Mucosa of stomach (tissue), 1 donor: ENCODE data around the gene LTBP1.
"Not testable (repeated sequence)": the region's sequence is repeated elsewhere in the genome, so short reads cannot be mapped to it uniquely, and the experiment has no call there.

Experiments
- H3K27me3 ChIP-seq: one replicate; pipeline ENCODE4 v1.7.0; 2013; ENCODE audit warnings: mild to moderate bottlenecking, low read length; ENCODE audit not compliant: control insufficient read depth, insufficient read depth
- H3K36me3 ChIP-seq: one replicate; pipeline ENCODE4 v1.7.0; 2013; ENCODE audit warnings: low read length; ENCODE audit not compliant: control insufficient read depth, insufficient read depth
- H3K4me1 ChIP-seq: one replicate; pipeline ENCODE4 v1.7.0; 2013; ENCODE audit warnings: mild to moderate bottlenecking, low read length; ENCODE audit not compliant: control insufficient read depth, insufficient read depth
- H3K4me3 ChIP-seq: one replicate; pipeline ENCODE4 v1.7.0; 2013; ENCODE audit warnings: low read length
- H3K9ac ChIP-seq: one replicate; pipeline ENCODE4 v1.7.0; 2013; ENCODE audit warnings: mild to moderate bottlenecking, low read length, moderate library complexity
- H3K9me3 ChIP-seq: one replicate; pipeline ENCODE4 v1.7.0; 2013; ENCODE audit warnings: mild to moderate bottlenecking, low read length, moderate library complexity; ENCODE audit not compliant: control insufficient read depth
- donor health status: Pancreatic carcinoma.

Gene LTBP1

DNA sequence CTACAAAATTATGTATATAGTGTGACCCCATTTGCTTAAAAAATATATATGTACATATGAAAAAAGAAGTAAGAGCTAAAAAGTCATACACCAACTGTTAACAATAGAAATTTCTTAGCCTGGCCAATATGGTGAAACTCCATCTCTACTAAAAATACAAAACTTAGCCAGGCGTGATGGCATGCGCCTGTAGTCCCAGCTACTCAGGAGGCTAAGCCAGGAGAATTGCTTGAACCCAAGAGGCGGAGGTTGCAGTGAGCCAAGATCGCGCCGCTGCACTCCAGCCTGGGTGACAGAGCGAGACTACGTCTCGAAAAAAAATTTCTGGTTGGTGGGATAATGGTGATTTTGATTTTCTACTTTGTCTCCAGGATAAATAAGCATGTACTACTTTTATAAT is 495.3 kb downstream of the LTBP1 start:
- H3K4me1 ChIP-seq, H3K36me3 ChIP-seq, H3K4me3 ChIP-seq, H3K9me3 ChIP-seq, H3K9ac ChIP-seq, H3K27me3 ChIP-seq: not testable (repeated sequence)

DNA sequence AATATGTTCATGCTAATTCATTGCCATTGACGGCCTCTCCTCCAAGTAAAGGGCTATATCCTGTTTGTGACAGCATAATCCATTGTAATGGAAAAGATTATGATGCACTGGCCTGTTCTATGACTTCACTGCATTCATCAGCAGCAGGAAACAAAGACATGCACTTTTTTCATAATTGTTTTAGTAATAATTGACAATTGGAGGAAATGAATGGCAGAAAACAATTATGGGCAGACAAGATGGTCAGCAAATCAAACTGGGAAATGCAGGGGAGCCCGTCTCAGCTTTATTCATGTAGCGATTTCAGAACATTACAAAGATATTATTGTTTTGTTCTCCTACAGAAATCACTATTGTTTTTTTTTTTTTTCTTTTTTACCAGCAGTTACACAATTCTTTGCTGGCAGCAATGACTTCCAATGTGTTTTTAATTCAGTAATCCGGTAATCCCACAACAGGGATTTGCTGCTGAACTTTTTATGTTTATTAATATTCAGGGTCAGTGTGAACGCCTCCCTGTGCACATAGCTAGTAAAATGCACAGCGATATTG is 495.9 kb downstream of the LTBP1 start:
- Histone ChIP-seq H3K4me1 (no peaks in the 10 kb centered on the region), H3K9ac (no peak overlapping the region), H3K9me3 (no peaks in the 10 kb centered on the region), H3K36me3 (no peaks in the 10 kb centered on the region), H3K4me3 (no peak overlapping the region), H3K27me3 (no peaks in the 10 kb centered on the region)

DNA sequence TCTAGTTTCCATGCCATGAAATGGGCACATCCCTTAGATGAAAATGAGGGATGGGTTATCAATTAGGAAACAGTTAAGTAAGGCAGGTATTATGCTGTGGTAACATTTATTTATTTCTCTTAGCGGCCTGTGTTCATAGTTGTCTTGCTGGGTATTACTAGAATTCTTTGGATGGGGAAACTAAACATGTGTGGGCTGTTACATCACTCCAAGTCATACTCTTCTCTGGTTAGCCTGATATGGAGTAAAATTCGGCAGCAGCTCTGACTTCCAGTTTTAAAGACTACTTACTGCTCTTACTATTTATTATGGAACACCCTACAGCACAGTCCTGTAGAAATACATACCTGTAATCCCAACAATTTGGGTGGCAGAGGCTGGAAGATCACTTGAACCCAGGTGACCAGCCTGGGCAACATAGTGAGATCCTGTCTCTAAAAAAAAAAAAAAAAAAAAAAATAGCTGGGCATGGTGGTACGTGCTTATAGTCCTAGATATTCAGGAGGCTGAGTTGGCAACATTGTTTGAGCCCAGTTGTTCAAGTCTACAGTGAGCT is 496.6 kb downstream of the LTBP1 start:
- Histone ChIP-seq H3K9me3 (no peaks in the 10 kb centered on the region), H3K9ac (no peak overlapping the region), H3K4me3 (no peak overlapping the region), H3K36me3 (no peaks in the 10 kb centered on the region), H3K27me3 (no peaks in the 10 kb centered on the region), H3K4me1 (no peaks in the 10 kb centered on the region)

DNA sequence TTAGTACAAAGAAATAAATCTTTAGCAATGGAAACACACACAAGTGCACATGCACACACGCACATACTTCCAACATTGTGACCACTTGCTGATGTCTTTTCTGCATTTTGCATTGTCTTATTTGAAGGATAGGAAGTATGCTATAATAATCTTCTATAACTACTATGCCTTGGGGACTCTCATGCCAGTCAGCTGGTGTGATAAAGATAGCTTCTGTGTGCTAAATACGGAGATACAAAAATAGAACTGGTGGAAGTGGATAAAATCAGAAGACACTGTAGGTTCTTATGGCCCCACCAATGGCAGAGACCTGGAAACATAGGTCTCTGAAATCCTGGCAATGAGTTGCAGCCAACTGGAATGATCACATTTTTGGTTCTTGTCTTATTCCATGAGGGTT is 498.2 kb downstream of the LTBP1 start:
- Histone ChIP-seq H3K9me3 (no peaks in the 10 kb centered on the region), H3K4me1 (no peaks in the 10 kb centered on the region), H3K9ac (no peak overlapping the region), H3K27me3 (no peaks in the 10 kb centered on the region), H3K36me3 (no peaks in the 10 kb centered on the region), H3K4me3 (no peak overlapping the region)

DNA sequence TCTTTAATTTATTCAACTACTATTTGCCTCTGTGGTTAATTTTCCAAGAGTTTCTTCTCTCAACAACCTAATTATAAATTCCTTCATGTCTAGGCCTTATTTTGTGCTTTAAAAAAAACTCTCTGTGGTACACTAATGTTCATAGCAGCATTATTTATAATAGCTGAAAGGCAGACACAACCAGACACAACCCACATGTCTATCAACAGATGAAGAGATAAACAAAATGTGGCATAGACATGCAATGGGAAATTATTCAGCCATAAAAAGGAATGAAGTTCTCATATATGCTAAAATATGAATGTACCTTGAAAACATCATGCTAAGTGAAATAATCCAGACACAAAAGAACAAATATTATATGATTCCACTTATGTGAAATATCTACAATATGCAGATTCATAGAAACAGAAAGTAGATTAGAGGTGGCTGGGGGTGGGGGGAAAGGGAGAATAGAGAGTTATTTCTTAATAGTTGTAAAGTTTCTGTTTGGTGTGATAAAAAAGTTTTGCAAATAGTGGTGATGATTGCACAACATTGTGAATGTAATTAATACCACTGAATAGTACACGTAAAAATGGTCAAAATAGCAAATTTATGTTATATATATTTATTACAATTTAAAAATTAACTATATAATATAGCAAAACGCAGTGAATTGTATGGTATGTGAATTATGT is 501.6 kb downstream of the LTBP1 start:
- Histone ChIP-seq H3K36me3 (no peaks in the 10 kb centered on the region), H3K9me3 (no peaks in the 10 kb centered on the region)

More for the DNA sequence above, 501.6 kb downstream of the LTBP1 start:
- no peaks in the 10 kb centered on the region for H3K27me3 ChIP-seq
- no peaks in the 10 kb centered on the region for H3K4me1 ChIP-seq
- no peak overlapping the region for H3K4me3 ChIP-seq
- no peak overlapping the region for H3K9ac ChIP-seq
